MG63 (cell line): ENCODE data around the gene GPD1. TPM values are rescaled to one million over a fixed set of nuclear protein-coding genes. Genes with fewer than 3 reads are reported as not detected.

Experiments used
- DNase-seq: peaks from one replicate; pipeline ENCODE4 v3.0.0-alpha.2; 2020
- H3K27me3 ChIP-seq: fragments of 250-450 bp; sonication (Bioruptor Pico); 2 replicates; pipeline ENCODE4 v1.5.1; 2020; ENCODE audit warnings: mild to moderate bottlenecking, moderate library complexity
- H3K36me3 ChIP-seq: fragments of 250-450 bp; sonication (Bioruptor Pico); 2 replicates; pipeline ENCODE4 v1.5.1; 2020; ENCODE audit warnings: mild to moderate bottlenecking, moderate library complexity
- H3K4me3 ChIP-seq: fragments of 250-450 bp; sonication (Bioruptor Pico); 2 replicates; pipeline ENCODE4 v1.5.1; 2020; ENCODE audit warnings: mild to moderate bottlenecking, moderate library complexity
- H3K9me3 ChIP-seq: fragments of 250-450 bp; sonication (Bioruptor Pico); 2 replicates; pipeline ENCODE4 v1.5.1; 2020; ENCODE audit warnings: mild to moderate bottlenecking, moderate library complexity
- total RNA-seq: library from RNA; depleted of rRNA; stranded (reverse); fragments of >200 nt; shearing (Covaris generic); gene quantifications from 2 replicates; pipeline ENCODE4 v1.2.3, GENCODE V29; 2014; ENCODE audit warnings: low replicate concordance

GPD1 gene
- total RNA-seq, 1 experiment from 2014 or later: not detected

DNA sequence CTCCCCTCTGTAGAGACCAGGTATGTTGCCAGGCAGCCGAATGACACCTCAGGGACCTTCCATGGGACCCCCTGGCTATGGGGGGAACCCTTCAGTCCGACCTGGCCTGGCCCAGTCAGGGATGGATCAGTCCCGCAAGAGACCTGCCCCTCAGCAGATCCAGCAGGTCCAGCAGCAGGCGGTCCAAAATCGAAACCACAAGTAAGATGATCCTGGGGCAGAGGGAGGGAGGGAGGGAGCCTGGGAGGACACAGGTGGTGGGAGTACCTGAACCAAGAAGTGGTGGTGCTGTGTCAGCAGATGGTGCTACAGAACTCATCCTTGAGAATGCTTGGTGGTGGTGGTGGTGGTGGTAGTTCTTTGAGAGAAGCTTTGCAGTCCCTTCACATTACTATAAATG, 17.7 kb upstream of the GPD1 start:
- Histone ChIP-seq H3K27me3 (no peaks in the 10 kb centered on the region), H3K9me3 (no peaks in the 10 kb centered on the region), H3K4me3 (peak overlapping the region; percentile 71), H3K36me3 (peaks cover 44% of the 10 kb centered on the region)
- DNase-seq: no peak

DNA sequence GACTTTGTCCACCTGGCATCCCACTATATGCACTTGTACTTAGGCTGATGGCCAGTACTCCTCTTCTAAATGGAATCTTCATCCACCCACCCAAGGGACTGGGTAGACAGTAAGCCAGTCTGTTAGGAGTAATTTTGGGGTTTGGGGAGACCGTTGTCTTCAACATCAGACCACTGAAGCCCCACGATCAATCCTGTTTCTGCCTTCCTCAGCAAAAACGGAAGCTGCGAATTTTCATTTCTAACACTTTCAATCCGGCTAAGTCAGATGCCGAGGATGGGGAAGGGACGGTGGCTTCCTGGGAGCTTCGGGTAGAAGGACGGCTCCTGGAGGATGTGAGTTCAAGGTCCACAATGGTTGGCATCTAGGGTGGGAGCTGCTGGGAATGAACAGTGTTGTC, 16.7 kb upstream of the GPD1 start:
- Histone ChIP-seq H3K27me3 (no peaks in the 10 kb centered on the region), H3K9me3 (no peaks in the 10 kb centered on the region), H3K4me3 (no peak overlapping the region), H3K36me3 (peaks cover 54% of the 10 kb centered on the region)
- no peak for DNase-seq

DNA sequence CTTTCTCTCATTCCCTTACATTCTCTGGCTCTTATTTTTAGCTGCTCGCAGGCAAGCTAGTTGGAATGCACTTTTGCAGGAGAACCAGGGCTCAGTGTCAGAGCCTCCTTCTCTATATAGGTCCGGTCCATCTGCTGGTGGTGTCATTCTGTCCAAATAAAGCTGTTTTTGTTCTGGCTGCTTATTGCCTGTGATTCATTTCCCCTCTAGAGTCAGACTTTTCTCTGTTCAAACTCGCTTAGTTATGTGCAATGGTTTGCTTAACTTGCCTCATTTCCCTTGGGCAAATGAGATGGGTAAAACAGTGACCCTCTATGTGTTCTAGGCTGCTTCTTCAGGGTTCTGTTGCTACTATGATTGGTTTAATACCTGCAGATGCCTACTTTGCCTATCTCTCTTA, 15.8 kb upstream of the GPD1 start:
- no peak for DNase-seq
- Histone ChIP-seq H3K27me3 (no peaks in the 10 kb centered on the region), H3K9me3 (no peaks in the 10 kb centered on the region), H3K36me3 (peaks cover 62% of the 10 kb centered on the region), H3K4me3 (no peak overlapping the region)

DNA sequence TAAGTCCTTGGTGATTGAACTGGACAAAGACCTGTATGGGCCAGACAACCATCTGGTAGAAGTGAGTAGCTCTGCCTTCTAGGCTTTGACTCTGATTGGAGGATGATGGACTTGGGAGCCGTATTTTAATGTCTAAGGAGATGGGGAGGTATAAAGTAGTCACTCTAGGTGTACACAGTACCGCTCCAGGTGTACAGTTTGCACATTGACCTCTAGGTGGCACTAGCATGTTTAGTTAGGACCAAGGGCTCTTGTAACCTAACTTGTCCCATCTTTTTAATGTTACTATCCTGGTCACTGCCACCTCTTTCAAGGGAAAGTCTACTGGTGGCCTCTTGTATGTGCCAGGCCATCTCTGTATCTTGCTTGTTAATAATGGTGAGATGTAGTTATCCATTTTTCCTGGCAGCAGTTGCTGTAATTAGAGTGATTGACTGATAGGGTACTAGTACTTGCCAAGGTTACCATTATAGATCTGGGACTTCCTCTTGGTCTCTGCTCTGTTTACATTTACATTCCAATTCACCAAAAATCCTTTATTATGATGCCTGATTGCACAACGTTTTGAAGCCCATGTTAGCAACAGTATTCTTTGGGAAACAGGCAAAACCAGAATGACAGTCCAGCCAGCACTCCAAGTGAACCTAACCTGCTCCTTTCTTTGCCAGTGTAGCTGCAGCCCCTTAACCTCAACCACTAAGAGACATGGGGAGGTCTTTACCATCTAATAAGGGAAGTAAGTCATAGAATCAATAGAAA, 15.1 kb upstream of the GPD1 start:
- peaks cover 67% of the 10 kb centered on the region for H3K36me3 ChIP-seq
- no peaks in the 10 kb centered on the region for H3K9me3 ChIP-seq
- H3K27me3 ChIP-seq: no peaks in the 10 kb centered on the region
- DNase-seq: peak; percentile 29
- H3K4me3 ChIP-seq: no peak overlapping the region

DNA sequence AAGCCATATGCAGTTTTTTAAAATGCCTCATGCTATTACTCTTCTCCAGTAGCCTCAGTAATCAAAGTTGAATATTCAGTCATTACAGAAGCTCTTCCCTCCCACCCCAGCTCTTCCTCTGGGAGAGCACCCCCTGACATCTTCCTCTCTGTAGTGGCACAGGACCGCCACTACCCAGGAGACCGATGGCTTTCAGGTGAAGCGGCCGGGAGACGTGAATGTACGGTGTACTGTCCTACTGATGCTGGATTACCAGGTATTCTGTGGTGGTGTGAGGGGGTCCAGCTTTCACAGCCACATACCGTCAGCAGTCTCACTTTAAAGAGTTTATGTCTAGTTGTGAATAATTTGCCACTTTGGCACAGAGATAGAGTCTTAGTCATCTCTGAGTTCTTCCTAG, 14.1 kb upstream of the GPD1 start:
- Histone ChIP-seq H3K9me3 (no peaks in the 10 kb centered on the region), H3K36me3 (peaks cover 77% of the 10 kb centered on the region), H3K27me3 (no peaks in the 10 kb centered on the region), H3K4me3 (no peak overlapping the region)
- DNase-seq: no peak

DNA sequence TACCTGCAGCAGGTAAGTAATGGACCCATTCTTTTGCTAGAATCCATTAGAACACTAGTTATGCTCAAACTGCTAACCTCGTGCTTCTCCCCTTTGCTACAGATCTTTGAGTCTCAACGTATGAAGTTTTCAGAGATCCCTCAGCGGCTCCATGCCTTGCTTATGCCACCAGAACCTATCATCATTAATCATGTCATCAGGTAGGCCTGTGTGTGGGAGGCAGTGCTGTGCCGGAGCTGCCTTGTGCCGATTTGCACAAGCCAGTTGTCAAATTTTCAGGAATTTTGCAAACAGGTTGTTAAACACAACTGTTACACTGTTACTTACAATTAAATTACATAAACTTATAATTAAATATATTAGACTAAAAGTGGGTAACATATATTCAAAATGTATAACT, 13.4 kb upstream of the GPD1 start:
- no peaks in the 10 kb centered on the region for H3K27me3 ChIP-seq
- no peaks in the 10 kb centered on the region for H3K9me3 ChIP-seq
- no peak overlapping the region for H3K4me3 ChIP-seq
- peaks cover 83% of the 10 kb centered on the region for H3K36me3 ChIP-seq
- DNase-seq: no peak

DNA sequence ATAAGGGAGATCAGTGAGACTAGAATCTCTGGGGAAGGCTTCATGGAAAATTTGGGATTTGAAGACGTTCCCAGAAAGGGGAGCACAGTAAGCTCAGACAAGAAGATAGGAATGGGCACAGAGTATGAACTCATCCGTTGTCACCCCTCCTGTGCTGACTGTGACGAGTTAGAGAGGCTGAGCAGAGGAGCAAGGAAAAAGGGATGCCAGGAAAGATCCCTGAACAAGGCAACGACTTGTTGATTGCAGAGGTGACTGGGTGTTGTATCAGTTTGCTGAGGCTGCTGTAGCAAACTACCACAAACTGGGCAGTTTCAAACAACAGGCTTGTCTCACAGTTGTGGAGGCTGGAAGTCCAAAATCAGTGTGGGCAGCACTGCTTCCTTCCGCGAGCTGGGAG, 5.9 kb upstream of the GPD1 start:
- Histone ChIP-seq H3K27me3 (no peaks in the 10 kb centered on the region), H3K4me3 (no peak overlapping the region), H3K36me3 (peaks cover 69% of the 10 kb centered on the region), H3K9me3 (no peaks in the 10 kb centered on the region)
- no peak for DNase-seq

DNA sequence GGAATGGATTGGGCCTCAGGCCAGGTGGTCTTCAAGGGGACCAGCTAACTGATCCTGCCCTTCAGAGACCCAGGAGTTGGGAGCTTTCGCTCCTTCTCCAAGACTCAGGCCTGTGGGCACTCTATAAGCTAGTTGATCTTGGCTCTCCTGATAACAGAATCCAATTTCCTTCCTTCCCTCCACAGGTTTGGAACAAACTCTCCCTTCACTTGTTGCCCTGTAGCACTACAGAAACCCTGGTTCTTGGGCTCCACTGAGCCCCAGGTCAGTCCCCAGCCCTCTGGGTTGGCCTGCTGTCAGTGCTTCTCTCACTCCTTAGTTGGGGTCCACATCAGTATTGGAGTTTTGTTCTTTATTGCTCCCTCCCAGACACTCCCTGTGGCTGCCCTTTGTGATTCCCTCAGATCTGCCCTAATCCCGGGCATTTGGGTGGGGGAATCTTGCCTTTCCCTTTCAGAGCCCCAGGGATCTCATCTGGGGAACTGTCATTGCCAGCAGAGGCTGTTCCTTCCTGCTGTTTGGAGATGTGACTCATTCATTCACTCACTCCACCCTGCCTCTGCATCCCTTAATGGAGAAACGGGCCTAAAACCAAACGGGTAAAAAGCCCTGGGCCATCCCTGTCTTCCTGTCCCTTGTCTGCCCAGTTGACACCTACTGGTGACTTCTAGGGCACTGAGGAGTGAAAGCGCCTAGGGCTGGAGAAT, 4.4 kb upstream of the GPD1 start:
- peak; percentile 38 for DNase-seq
- no peaks in the 10 kb centered on the region for H3K9me3 ChIP-seq
- peaks cover 57% of the 10 kb centered on the region for H3K36me3 ChIP-seq
- H3K4me3 ChIP-seq: no peak overlapping the region
- H3K27me3 ChIP-seq: no peaks in the 10 kb centered on the region

DNA sequence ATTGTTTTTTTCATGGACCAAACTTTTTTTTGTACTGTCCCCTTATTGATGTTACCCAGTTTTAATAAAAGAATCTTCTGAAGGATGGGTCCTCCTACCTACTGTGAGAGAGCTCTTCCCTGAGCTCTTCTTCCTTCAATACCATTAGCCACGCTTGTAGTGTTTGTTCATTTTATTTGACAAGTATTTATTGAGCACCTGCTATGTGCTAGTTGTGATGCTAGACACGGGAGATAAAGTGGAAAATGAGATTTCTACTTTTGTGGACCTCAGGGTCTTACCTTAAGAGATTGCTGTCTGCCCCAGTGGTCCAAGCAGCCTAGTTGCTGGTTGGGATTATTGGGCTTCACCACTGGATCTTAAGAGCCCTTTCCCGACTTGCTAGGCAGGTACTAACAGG, 3.2 kb upstream of the GPD1 start:
- H3K4me3 ChIP-seq: no peak overlapping the region
- H3K27me3 ChIP-seq: no peaks in the 10 kb centered on the region
- no peak for DNase-seq
- no peaks in the 10 kb centered on the region for H3K9me3 ChIP-seq
- H3K36me3 ChIP-seq: peaks cover 46% of the 10 kb centered on the region

DNA sequence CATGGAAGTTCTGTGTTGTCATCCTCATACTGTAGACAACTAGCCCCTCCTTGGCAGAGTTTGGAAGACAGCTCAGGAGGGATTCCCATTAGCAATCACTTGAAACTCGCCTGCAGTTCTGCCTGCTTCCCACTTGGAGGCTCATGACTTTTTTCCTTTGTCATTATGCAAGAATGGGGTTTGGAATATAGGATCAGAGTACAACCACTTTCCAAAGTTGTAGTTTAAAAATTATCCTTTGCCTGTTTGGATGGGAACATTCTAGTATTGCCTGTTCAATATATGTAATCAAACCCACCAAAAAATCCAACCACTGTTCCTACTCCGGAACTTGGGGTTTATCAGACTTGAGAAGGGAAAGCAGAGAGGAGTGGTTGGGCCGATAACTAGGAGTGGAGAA, 2.1 kb upstream of the GPD1 start:
- Histone ChIP-seq H3K36me3 (peaks cover 35% of the 10 kb centered on the region), H3K27me3 (no peaks in the 10 kb centered on the region), H3K9me3 (no peaks in the 10 kb centered on the region), H3K4me3 (no peak overlapping the region)
- DNase-seq: peak; percentile 19

DNA sequence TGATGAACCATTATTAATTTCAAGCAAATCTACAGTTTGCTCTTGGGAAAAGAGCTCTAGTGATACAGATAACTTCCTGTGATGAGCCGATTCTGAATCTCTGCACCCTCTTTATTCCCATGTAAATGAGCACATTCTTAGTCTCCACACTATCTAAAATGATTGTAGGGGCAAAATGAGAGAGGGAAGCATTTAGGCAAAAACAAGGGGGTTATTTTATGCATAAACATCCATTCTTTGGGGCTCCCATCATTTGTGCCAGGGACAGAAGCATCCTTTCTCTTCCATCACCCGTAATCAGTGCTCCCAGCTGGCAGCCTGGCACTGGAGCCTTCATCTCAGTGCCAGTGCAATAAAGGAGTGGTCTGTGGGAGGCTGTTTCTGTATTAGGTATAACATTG, 1.7 kb upstream of the GPD1 start:
- Histone ChIP-seq H3K9me3 (no peaks in the 10 kb centered on the region), H3K4me3 (no peak overlapping the region), H3K27me3 (no peaks in the 10 kb centered on the region), H3K36me3 (peaks cover 30% of the 10 kb centered on the region)
- no peak for DNase-seq

DNA sequence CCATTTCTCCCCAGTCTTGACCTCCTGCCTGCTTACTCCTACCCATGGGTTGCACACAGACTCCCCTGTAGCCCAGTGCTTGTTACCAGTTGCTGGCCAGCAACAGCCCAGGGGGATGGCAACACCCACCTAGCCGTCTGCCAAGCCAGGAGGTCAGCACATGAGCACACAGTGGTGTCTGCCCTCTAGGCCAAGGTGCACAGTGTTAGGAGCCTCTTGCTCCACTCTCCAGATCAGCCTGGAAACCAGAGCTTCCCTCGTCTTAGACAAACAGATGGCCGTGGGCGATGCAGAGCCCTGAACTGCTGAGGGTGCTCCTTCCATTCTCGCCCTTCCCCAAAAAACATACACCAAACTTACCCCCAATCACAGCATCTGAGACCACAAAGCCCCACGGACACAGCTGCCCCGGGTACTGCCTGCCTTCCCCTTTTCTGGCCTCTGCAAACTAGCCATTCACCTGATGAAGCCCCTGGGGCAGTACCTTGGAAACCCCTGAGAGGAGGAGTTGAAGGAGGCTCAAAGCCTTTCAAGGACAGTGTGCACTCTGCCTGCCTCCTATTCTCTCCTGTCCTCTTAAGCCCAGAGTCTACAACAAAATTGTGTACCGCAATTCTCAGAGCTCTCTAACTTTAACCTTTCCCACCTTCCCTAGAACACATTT, 1.0 kb upstream of the GPD1 start:
- Histone ChIP-seq H3K36me3 (peaks cover 27% of the 10 kb centered on the region), H3K4me3 (no peak overlapping the region), H3K27me3 (no peaks in the 10 kb centered on the region), H3K9me3 (no peaks in the 10 kb centered on the region)
- DNase-seq: no peak

DNA sequence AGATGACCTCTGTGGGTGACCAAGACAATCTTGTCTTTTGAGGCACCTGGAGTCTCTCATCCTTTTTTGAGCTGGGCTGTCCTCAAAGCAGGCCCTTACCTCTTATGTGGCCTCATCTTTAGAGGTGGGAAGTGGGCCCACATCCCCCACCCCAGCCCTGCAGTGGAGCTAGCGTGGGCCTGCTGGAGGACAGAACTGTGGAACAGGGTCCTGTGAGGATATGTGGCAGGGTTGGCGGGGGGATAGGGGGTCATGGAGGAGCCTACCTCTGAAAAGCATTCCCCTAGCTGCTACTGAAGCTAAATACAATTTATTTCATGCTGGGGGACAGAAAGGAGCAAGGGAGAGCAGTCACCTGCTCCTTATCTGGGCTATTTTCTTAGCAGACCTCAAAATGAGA, 457 bp upstream of the GPD1 start:
- H3K9me3 ChIP-seq: no peaks in the 10 kb centered on the region
- H3K36me3 ChIP-seq: peaks cover 21% of the 10 kb centered on the region
- no peak overlapping the region for H3K4me3 ChIP-seq
- no peak for DNase-seq
- H3K27me3 ChIP-seq: no peaks in the 10 kb centered on the region

DNA sequence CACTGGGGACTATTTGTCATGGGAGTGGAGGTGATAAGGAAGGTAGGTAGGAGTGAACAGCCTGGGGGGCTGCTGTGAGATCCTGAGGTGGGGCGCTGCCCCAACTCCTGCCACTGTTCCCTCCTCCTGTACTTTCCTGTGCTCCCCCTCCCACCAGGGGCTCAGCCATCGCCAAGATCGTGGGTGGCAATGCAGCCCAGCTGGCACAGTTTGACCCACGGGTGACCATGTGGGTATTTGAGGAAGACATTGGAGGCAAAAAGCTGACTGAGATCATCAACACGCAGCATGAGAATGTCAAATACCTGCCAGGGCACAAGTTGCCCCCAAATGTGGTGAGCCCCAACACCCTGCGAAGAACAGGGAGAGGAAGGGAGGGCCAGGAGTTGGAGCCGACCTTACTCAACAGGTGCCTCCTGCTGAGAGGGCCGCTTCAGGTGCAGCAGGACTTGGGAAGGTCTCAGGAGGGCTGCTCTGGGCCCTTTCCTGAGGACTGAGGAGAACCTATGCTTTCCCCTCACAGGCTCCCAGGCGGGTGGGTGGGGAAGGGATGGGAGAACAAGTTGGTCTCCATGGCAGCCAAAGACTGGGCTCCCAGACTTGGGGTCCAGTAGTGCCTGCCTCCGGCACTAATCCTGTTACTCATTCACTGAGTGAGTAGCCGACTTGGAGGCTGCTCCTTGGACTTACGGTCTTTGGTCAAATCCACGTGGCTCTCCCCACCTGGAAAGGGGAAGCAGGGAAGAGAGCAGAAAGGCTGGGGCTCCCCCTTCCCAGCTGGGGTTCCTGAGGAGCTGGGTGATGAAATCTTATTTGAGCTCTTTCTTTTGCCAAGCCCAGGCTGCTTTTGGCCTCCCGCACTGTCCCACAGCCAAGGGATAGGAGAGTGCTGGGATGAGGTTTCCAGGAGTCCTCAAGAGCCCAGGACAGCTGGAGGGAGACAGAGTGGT, 884 bp downstream of the GPD1 start:
- peaks cover 8% of the 10 kb centered on the region for H3K36me3 ChIP-seq
- no peaks in the 10 kb centered on the region for H3K9me3 ChIP-seq
- DNase-seq: no peak
- H3K4me3 ChIP-seq: no peak overlapping the region
- H3K27me3 ChIP-seq: no peaks in the 10 kb centered on the region

DNA sequence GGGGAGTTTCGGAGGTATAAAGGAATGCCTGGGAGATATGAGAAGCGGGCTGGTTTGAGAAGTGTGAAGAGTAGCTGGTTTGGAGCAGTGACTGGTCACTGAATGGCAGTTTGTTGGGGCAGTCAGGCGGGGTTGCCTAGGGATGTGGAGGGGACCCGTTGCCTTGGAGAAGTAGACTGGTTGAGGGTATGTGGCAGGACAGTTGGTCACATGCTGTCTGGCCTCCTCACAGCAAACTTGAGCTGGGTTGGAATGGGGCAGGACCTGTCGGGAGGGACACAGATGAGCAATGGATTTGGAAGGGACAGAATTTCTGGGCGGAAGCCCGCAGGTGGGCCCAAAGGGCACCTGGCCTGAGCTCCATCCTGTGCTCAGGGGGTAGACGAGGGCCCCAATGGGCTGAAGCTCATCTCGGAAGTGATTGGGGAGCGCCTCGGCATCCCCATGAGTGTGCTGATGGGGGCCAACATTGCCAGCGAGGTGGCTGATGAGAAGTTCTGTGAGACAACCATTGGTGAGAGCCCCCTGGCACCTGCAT, 2.2 kb downstream of the GPD1 start:
- H3K4me3 ChIP-seq: no peak overlapping the region
- peaks cover 5% of the 10 kb centered on the region for H3K36me3 ChIP-seq
- no peaks in the 10 kb centered on the region for H3K9me3 ChIP-seq
- DNase-seq: no peak
- no peaks in the 10 kb centered on the region for H3K27me3 ChIP-seq

DNA sequence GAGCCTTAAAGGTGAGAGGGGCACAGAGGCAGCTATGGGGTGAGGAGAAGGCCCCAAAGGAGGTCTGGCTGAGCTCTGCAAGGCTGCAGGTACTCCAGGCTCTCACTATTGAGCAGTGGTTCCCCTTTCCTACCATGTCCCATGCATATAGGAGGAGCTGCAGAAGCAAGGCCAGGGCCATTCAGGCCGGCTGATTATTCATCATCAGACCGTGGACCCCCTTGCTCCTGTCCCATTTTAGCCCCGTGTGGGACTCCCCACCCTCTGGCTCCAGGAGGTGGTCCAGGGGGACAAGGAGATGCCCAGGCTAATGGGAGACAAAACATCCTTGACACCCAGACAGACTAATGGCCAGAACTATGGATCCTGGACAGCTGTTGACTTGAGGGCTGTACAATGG, 3.1 kb downstream of the GPD1 start:
- no peaks in the 10 kb centered on the region for H3K27me3 ChIP-seq
- H3K9me3 ChIP-seq: no peaks in the 10 kb centered on the region
- no peak for DNase-seq
- H3K36me3 ChIP-seq: no peaks in the 10 kb centered on the region
- no peak overlapping the region for H3K4me3 ChIP-seq
